GM21360 (cell line): Measurements from ENCODE around the gene FAM24A.

Experiments
- ATAC-seq: cut with Tn5 transposase; IDR thresholded peaks from one replicate; pipeline ENCODE4 v1.9.1; 2021; ENCODE audit warnings: mild to moderate bottlenecking, moderate library complexity; ENCODE audit not compliant: unreplicated experiment

Gene FAM24A

GRCh38 chr10:122930140-122930539 lies 19.7 kb downstream of the FAM24A start:
- no peak for ATAC-seq

DNA sequence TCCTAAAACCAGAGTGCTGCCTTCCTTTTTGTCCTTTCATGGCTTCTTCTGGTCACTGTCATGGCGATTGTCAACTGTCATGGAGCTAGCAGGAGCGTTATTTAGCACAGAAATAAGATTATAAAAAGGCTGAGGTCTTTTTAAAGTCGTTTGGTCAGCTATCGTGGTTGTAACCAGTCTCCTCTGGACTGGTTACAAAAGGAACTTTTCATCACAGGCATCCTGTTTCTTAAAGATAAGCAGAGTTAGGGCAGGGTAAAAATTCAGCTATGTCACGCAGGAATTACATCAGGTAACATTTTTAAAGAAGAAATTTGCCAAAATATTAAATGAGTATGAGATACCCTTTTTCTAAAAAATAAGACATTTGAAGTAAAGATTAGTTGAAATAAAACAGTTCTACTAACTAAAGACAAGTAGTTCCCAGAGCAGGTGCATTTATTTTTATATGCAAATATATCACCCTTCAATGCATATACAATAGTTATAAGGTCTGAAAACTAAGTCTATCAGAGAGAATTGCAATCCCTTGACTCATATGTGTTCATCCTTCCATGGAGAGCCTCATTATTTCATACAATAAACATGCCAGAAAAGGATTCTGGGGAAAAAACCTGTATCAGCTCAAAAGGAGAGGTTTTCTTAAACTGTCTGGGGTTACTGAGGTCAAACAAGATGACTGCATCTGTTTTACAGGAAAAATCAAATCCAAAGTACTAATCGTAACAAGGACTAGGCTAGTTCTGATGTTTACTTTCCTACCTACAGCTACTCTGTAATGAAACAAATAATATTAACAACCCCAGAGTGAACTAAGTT lies 20.9 kb downstream of the FAM24A start:
- no peak for ATAC-seq

DNA sequence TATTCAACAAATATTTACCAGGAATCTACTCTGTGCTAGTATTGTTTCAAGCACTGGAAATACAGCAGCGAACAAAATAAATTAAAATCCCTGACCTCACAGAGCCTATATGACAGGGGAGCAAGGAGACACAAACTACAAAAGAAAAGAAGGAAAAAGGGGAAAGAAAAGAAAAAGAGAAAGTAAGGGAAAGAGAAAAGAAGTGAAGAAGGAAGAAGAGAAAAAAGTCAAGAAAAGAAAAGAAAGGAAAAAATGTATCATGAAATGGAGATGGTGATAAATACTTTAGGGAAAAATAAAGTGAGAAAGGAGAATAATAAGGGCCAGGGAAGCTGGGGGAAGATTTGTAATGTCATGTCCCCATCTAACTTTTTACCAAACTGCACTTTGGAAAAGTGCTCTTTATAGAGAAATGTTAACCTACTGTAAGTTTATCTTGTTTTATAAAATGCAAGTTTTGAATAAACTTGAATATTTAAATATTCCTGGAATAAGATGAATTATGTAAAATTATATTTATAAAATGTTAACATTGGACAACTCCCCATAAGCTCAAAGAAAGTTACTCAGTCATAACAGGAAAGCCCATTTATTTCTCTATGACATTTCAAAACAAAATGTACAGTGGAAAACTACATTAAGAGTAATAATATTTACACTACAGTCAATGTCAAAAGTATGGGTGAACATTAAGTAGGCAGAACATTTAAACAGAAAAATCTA lies 28.9 kb downstream of the FAM24A start:
- no peak for ATAC-seq

GRCh38 chr10:122939856-122940543 lies 29.6 kb downstream of the FAM24A start:
- ATAC-seq, result no peak

DNA sequence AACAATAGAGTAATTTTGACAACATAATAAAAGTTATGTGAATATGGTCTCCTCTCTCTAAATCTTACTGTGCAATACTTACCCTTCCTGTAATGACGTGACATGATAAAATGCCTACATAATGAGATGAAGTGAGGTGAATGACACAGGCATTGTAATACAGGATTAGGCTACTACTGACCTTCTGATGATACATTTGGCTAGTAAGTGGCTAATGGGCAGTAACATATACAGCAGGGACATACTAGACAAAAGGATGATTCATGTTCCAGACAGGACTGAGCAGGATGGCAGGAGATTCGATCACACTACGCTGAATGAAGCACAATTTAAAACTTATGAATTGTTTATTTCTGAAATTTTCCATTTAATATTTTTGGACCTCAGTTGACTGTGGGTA lies 38.9 kb downstream of the FAM24A start:
- no peak for ATAC-seq

DNA sequence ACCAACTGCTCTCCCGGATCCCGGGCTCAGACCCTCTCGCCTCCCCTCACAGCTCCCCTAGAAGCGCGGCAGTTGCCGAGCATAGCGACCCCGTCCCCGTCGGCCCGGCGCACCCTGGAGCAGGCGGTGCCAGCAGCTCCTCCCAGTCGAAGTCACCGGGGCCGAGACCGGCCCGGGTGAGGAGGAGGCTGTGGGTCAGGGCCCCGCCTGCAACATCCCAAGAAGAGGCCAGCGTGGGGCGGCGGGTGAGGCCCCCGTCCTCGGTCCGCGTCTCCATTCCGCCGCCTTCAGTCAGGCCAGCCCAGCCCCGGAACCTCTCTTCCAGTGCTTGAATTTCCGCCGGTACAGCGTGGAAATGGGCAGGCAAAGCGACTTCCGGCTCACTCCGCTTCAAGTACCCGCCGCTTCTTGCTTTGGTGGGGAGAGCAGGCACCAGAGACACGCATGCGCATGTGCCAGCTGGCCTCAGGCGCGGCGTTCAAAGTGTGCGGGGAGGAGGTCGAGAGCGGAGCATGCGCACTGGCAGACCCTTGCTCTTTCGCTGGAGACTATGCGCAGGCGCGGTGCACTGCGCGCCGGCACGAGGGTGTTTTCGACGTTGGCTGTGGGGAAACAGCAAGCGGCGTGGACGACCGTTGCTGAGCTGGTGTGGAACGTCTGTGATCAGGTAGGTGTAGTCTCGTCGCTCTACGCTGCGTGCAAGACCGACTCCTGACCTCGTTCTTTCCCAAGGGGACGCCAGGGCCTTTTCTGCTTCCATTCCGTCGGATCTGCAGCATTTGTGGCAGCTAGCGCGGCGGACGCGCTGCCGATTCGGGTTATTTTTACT lies 43.7 kb downstream of the FAM24A start, which contains the start of gene C10orf88:
TSS of gene C10orf88 (minus strand) at position 326 of the 829 bp plus-strand sequence. CDS start at position 277, 49 bp downstream.
- ATAC-seq, result peak; percentile 99

- ATAC-seq, result no peak
Measured at GRCh38 chr10:122954731-122955050, 44.3 kb downstream of the FAM24A start.

DNA sequence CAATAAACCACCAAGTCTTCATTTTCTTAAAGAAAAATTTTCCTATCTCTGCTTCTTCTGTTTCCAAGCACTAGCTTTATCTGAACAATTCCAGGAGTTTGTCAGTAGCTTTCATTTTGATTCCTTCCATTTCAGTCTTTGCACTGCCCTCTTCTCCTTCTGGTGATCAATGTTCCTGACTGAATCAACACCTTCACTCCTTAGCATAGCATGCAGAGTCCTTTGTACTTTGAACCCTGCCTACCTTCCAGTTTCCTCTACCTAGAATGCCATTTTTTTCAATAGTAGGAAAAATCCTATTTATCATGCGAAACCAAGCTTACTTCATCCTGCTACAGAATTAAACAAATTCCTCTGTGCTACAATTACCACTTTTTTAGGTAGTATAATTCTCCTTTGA lies 45.5 kb downstream of the FAM24A start:
- ATAC-seq, result no peak

GRCh38 chr10:122957474-122957873 lies 47.1 kb downstream of the FAM24A start:
- no peak for ATAC-seq

GRCh38 chr10:122962405-122962804 lies 52.0 kb downstream of the FAM24A start:
- no peak for ATAC-seq
